Osteoblast (primary cell): ENCODE measurements around the gene SPTY2D1. TPM values are rescaled to one million over a fixed set of nuclear protein-coding genes. Genes with fewer than 3 reads are reported as not detected.
A peak's percentile ranks its signal among the peaks of the same experiment; 100 is the strongest.
"Not testable (repeated sequence)": the region's sequence is repeated elsewhere in the genome, so short reads cannot be mapped to it uniquely, and the experiment has no call there.

ENCODE experiments used
- DNase-seq: peaks from one replicate; pipeline ENCODE4 v3.0.0; 2011; ENCODE audit warnings: low spot score, mixed read lengths; ENCODE audit not compliant: insufficient read length; ENCODE audit errors: missing footprints
- H2AFZ ChIP-seq: 2 replicates; pipeline ENCODE4 v1.6.0; 2011; ENCODE audit warnings: mild to moderate bottlenecking, low read length
- H3K27ac ChIP-seq: 2 replicates; pipeline ENCODE4 v1.5.1; 2011; ENCODE audit warnings: mild to moderate bottlenecking, low read depth, low read length, moderate library complexity
- H3K27me3 ChIP-seq: 2 replicates; pipeline ENCODE4 v1.6.0; 2012; ENCODE audit warnings: mild to moderate bottlenecking, control low read depth, inconsistent platforms, low read length, moderate library complexity; ENCODE audit not compliant: insufficient read depth
- H3K36me3 ChIP-seq: 2 replicates; pipeline ENCODE4 v1.5.1; 2011; ENCODE audit warnings: mild to moderate bottlenecking, low read length, control low read depth, moderate library complexity; ENCODE audit not compliant: insufficient read depth
- H3K4me1 ChIP-seq: 2 replicates; pipeline ENCODE4 v1.5.1; 2011; ENCODE audit warnings: mild to moderate bottlenecking, low read length, control low read depth, moderate library complexity; ENCODE audit not compliant: insufficient read depth
- H3K4me2 ChIP-seq: 2 replicates; pipeline ENCODE4 v1.6.0; 2011; ENCODE audit warnings: mild to moderate bottlenecking, low read length; ENCODE audit not compliant: insufficient read depth
- H3K4me3 ChIP-seq: fragments of 200-600 bp; sonication (generic); 3 replicates; pipeline ENCODE4 v1.5.1; 2012; ENCODE audit warnings: mild to moderate bottlenecking, low read length, inconsistent platforms; ENCODE audit not compliant: insufficient read depth
- H3K79me2 ChIP-seq: 2 replicates; pipeline ENCODE4 v1.6.0; 2012; ENCODE audit warnings: mild to moderate bottlenecking, low read length, control low read depth, inconsistent platforms; ENCODE audit not compliant: insufficient read depth
- H3K9me3 ChIP-seq: 2 replicates; pipeline ENCODE4 v1.5.1; 2011; ENCODE audit warnings: low read depth, low read length, control low read depth
- H4K20me1 ChIP-seq: 2 replicates; pipeline ENCODE4 v1.6.0; 2012; ENCODE audit warnings: mild to moderate bottlenecking, low read length, control low read depth; ENCODE audit not compliant: insufficient read depth
- CTCF ChIP-seq: IDR thresholded peaks from 2 replicates; pipeline ENCODE4 v1.5.1; 2011; ENCODE audit warnings: mild to moderate bottlenecking, low read depth, low read length, moderate library complexity; ENCODE audit errors: extremely low read depth
- total RNA-seq: library from RNA; depleted of rRNA; stranded (reverse); fragments of >200 nt; gene quantifications from 2 replicates; pipeline ENCODE4 v1.2.3, GENCODE V29; 2012

SPTY2D1 gene
- total RNA-seq, 1 donor = 21.0 TPM

DNA sequence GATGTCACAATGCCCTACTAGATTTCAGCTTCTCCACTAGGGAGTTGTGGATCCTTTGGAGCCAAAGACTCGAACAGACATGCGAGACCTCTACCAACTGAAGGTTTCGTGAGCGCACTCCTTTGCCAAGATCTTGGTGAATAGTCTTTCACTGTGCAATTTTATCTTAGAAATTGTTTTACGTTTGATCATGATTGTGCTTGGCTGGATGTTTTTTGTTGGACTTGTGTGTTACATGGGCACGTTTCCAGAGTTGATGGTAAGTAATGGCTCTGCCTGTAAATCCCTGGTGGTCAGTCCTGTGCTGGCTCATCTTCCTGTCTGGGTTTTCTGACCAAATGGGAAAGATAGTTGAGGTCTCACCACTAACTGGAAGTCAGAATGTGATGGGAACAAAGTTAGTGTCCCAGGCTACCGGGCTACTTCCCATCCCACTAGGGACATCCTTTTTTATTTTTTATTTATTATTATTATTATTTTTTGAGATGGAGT, 34.4 kb downstream of the SPTY2D1 start, which contains the start of gene MISFA:
Gene MISFA (plus strand): TSS at position 51 of the 492 bp plus-strand sequence. CDS start 140 bp downstream, at position 191.
- Histone ChIP-seq H3K27me3 (no peaks in the 10 kb centered on the region), H3K4me1 (peaks cover 8% of the 10 kb centered on the region), H3K27ac (peak within 1 kb of the TSS; percentile 1), H3K36me3 (peaks cover 14% of the 10 kb centered on the region), H3K9me3 (no peaks in the 10 kb centered on the region), H3K79me2 (peaks cover 7% of the 10 kb centered on the region), H3K4me2 (peak within 1 kb of the TSS; percentile 68), H3K4me3 (no peak within 1 kb of the TSS), H2AFZ (no peak within 1 kb of the TSS), H4K20me1 (peaks cover 3% of the 10 kb centered on the region)
- peak; percentile 77 for DNase-seq
- TF ChIP-seq CTCF = no peak

GRCh38 chr11:18594999-18595749, 39.0 kb downstream of the SPTY2D1 start:
- H2AFZ ChIP-seq = no peak overlapping the region
- H3K4me1 ChIP-seq = peaks cover 15% of the 10 kb centered on the region
- peaks cover 11% of the 10 kb centered on the region for H3K36me3 ChIP-seq
- H3K27ac ChIP-seq = no peak overlapping the region
- H3K79me2 ChIP-seq = peaks cover 34% of the 10 kb centered on the region
- no peaks in the 10 kb centered on the region for H3K27me3 ChIP-seq
- H3K4me2 ChIP-seq = no peak overlapping the region
- no peaks in the 10 kb centered on the region for H3K9me3 ChIP-seq
- H4K20me1 ChIP-seq = peaks cover 3% of the 10 kb centered on the region
- no peak for TF ChIP-seq CTCF
- peak; percentile 68 for DNase-seq
- H3K4me3 ChIP-seq = no peak overlapping the region

GRCh38 chr11:18594088-18594487, 40.1 kb downstream of the SPTY2D1 start:
- H2AFZ ChIP-seq, H3K27me3 ChIP-seq, H3K9me3 ChIP-seq, H4K20me1 ChIP-seq, DNase-seq, H3K4me3 ChIP-seq, H3K4me2 ChIP-seq, H3K27ac ChIP-seq: not testable (repeated sequence)
- Histone ChIP-seq H3K79me2 (peaks cover 45% of the 10 kb centered on the region), H3K4me1 (peaks cover 17% of the 10 kb centered on the region), H3K36me3 (peaks cover 11% of the 10 kb centered on the region)

DNA sequence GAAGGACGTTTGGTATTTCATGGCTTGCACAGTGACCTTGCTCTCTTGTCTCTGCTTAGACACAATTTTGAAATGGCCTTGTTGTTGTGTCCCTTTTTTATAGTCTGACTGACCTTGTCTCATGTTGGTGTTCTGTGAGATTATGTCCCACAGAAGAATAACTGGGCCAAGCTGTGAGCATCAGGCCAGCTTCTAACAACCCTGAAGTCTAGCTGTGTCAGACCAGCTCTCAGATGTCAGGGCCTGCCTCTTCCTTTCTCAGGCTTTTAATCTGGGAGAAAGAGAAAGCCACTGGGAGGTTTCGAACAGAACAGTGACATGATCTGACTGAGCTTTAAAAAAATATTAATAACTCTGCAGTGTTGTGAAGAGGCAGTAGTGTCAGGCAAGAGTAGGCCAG, 43.6 kb downstream of the SPTY2D1 start:
- no peak for TF ChIP-seq CTCF
- peaks cover 1% of the 10 kb centered on the region for H3K36me3 ChIP-seq
- H3K79me2 ChIP-seq = peaks cover 73% of the 10 kb centered on the region
- H3K27ac ChIP-seq = no peak overlapping the region
- DNase-seq = peak; percentile 57
- H3K9me3 ChIP-seq = no peaks in the 10 kb centered on the region
- peak overlapping the region; percentile 96 for H3K4me2 ChIP-seq
- H3K4me3 ChIP-seq = no peak overlapping the region
- no peaks in the 10 kb centered on the region for H3K27me3 ChIP-seq
- H4K20me1 ChIP-seq = no peaks in the 10 kb centered on the region
- H3K4me1 ChIP-seq = peaks cover 17% of the 10 kb centered on the region
- peak overlapping the region; percentile 11 for H2AFZ ChIP-seq
